Stimulated activated CD4-positive, alpha-beta T cell treated with anti-CD3 and anti-CD28 coated beads, TNF-alpha, amount 100 ng/mL, for 4 hours (primary cell): ENCODE data around the gene CHKB.
"Not testable (repeated sequence)": the region's sequence is repeated elsewhere in the genome, so short reads cannot be mapped to it uniquely, and the experiment has no call there.

Experiments
- DNase-seq, 3 experiments: peaks; one replicate each; pipeline ENCODE4 v3.0.0-alpha.2; 2020; ENCODE audit warnings: low read depth in 3 of 3

Gene CHKB

GRCh38 chr22:50548921-50549790 is 33.5 kb downstream of the CHKB start:
- no peak for DNase-seq

- DNase-seq, result peak in 1 of 3 experiments; percentile 52
These were observed 34.4 kb downstream of the CHKB start for GRCh38 chr22:50548040-50548920.

GRCh38 chr22:50547263-50547985 is 35.2 kb downstream of the CHKB start:
- DNase-seq, result no peak

GRCh38 chr22:50546326-50547262 is 36.1 kb downstream of the CHKB start:
- DNase-seq, result no peak

GRCh38 chr22:50545522-50546325 is 36.9 kb downstream of the CHKB start, which contains the start of gene KLHDC7B:
Gene KLHDC7B, plus strand, starts transcription at chr22:50545899. Its CDS starts 345 bp downstream, at chr22:50546244.
- DNase-seq, result no peak

GRCh38 chr22:50544746-50545253 is 37.8 kb downstream of the CHKB start:
- no peak for DNase-seq

GRCh38 chr22:50544078-50544745 is 38.4 kb downstream of the CHKB start:
- DNase-seq, result peak; percentile 67 to 79 (median 73)

- no peak for DNase-seq
These were observed 40.2 kb downstream of the CHKB start for GRCh38 chr22:50542416-50542927.

GRCh38 chr22:50541667-50542026 is 41.0 kb downstream of the CHKB start:
- DNase-seq, result not testable (repeated sequence)

- DNase-seq, result no peak
These were observed 42.3 kb downstream of the CHKB start for GRCh38 chr22:50540381-50540780.

- DNase-seq, result no peak
These were observed 44.9 kb downstream of the CHKB start for GRCh38 chr22:50537765-50538164.

- no peak for DNase-seq
These were observed 46.4 kb downstream of the CHKB start for GRCh38 chr22:50536226-50536625.

GRCh38 chr22:50535113-50535512 is 47.5 kb downstream of the CHKB start:
- no peak for DNase-seq

GRCh38 chr22:50533856-50534711 is 48.6 kb downstream of the CHKB start:
- not testable (repeated sequence) for DNase-seq

GRCh38 chr22:50532824-50533796 is 49.5 kb downstream of the CHKB start:
- DNase-seq, result no peak

GRCh38 chr22:50531962-50532674 is 50.5 kb downstream of the CHKB start:
- DNase-seq, result no peak
